Caki2 (cell line): ENCODE results near the gene ANO4. TPM values are rescaled to one million over a fixed set of nuclear protein-coding genes. Genes with fewer than 3 reads are reported as not detected.
"Not testable (repeated sequence)": the region's sequence is repeated elsewhere in the genome, so short reads cannot be mapped to it uniquely, and the experiment has no call there.

Source experiments
- DNase-seq: peaks from one replicate; pipeline ENCODE4 v3.0.0-alpha.2; 2015; ENCODE audit warnings: low read depth
- in situ Hi-C: cut with HindIII; loops from 2 replicates; pipeline ENCODE4 v1.10.0; 2016; ENCODE audit warnings: low sequenced_read_pairs, low pct_unique_long_range_greater_than_20kb, mixed read lengths
- total RNA-seq: library from RNA; depleted of rRNA; stranded (reverse); fragments of >200 nt; shearing (Covaris generic); gene quantifications from 2 replicates; pipeline ENCODE4 v1.2.3, GENCODE V29; 2014; ENCODE audit warnings: low replicate concordance

Gene ANO4
- total RNA-seq, 1 experiment from 2014 or later = not detected

- in situ Hi-C loops = no loop called here
- DNase-seq = no peak
Observed at GRCh38 chr12:101078536-101079285, 284.1 kb downstream of the ANO4 start.

GRCh38 chr12:101082706-101083105 is 288.1 kb downstream of the ANO4 start:
- DNase-seq = no peak
- in situ Hi-C loops = no loop called here

GRCh38 chr12:101086490-101087135 is 292.0 kb downstream of the ANO4 start:
- in situ Hi-C loops = no loop called here

GRCh38 chr12:101087920-101088319 is 293.3 kb downstream of the ANO4 start:
- in situ Hi-C loops = no loop called here
- DNase-seq = no peak

More at GRCh38 chr12:101086490-101087135, 292.0 kb downstream of the ANO4 start:
- DNase-seq = no peak

GRCh38 chr12:101089271-101089670 is 294.7 kb downstream of the ANO4 start:
- DNase-seq = no peak
- in situ Hi-C loops = no loop called here

GRCh38 chr12:101090222-101090621 is 295.6 kb downstream of the ANO4 start:
- DNase-seq, in situ Hi-C loops: not testable (repeated sequence)

- in situ Hi-C loops = no loop called here
Observed at GRCh38 chr12:101097829-101098580, 303.4 kb downstream of the ANO4 start.

GRCh38 chr12:101107032-101107763 is 312.6 kb downstream of the ANO4 start:
- in situ Hi-C loops = no loop called here
- no peak for DNase-seq

More at GRCh38 chr12:101097829-101098580, 303.4 kb downstream of the ANO4 start:
- peak; percentile 82 for DNase-seq

- DNase-seq = no peak
- in situ Hi-C loops = no loop called here
Observed at GRCh38 chr12:101108130-101108529, 313.6 kb downstream of the ANO4 start.

GRCh38 chr12:101110866-101111265 is 316.3 kb downstream of the ANO4 start:
- DNase-seq = no peak
- in situ Hi-C loops = no loop called here

GRCh38 chr12:101111441-101111840 is 316.9 kb downstream of the ANO4 start:
- in situ Hi-C loops = no loop called here
- DNase-seq = no peak

GRCh38 chr12:101115326-101115725 is 320.8 kb downstream of the ANO4 start:
- no peak for DNase-seq
- in situ Hi-C loops = no loop called here

- in situ Hi-C loops = no loop called here
- DNase-seq = no peak
Observed at GRCh38 chr12:101116911-101117310, 322.3 kb downstream of the ANO4 start.

GRCh38 chr12:101117842-101118241 is 323.3 kb downstream of the ANO4 start:
- in situ Hi-C loops = no loop called here

GRCh38 chr12:101127521-101128219 is 333.1 kb downstream of the ANO4 start:
- DNase-seq = peak; percentile 19
- in situ Hi-C loops = no loop called here

More at GRCh38 chr12:101117842-101118241, 323.3 kb downstream of the ANO4 start:
- peak; percentile 17 for DNase-seq

GRCh38 chr12:101145777-101146431 is 351.3 kb downstream of the ANO4 start:
- in situ Hi-C loops, DNase-seq: not testable (repeated sequence)

- in situ Hi-C loops = no loop called here
- DNase-seq = no peak
Observed at GRCh38 chr12:101165319-101165718, 370.7 kb downstream of the ANO4 start.
